GM23248 (cell line): ENCODE measurements around the gene DIP2C. TPM values are rescaled to one million over a fixed set of nuclear protein-coding genes. Genes with fewer than 3 reads are reported as not detected.

ENCODE experiments used
- DNase-seq: peaks from one replicate; pipeline ENCODE4 v3.0.0-alpha.2; 2015
- H2AFZ ChIP-seq: fragments of 200-600 bp; sonication (generic); 2 replicates; pipeline ENCODE4 v1.6.1; 2016; ENCODE audit warnings: antibody characterized with exemption
- H3F3A ChIP-seq: fragments of 200-600 bp; sonication (generic); 2 replicates; pipeline ENCODE4 v1.6.1; 2016; ENCODE audit warnings: mild to moderate bottlenecking, antibody characterized with exemption, mixed run types; ENCODE audit not compliant: insufficient read depth
- H3K27ac ChIP-seq: fragments of 200-600 bp; sonication (generic); 2 replicates; pipeline ENCODE4 v1.5.1; 2016; ENCODE audit warnings: mild to moderate bottlenecking
- H3K27me3 ChIP-seq: fragments of 200-600 bp; sonication (generic); replicated peaks from 2 replicates; pipeline ENCODE4 v1.6.1; 2016; ENCODE audit warnings: mild to moderate bottlenecking; ENCODE audit not compliant: insufficient read depth
- H3K36me3 ChIP-seq: fragments of 200-600 bp; sonication (generic); 2 replicates; pipeline ENCODE4 v1.6.1; 2016; ENCODE audit warnings: low read depth, mild to moderate bottlenecking
- H3K4me1 ChIP-seq: fragments of 200-600 bp; sonication (generic); 2 replicates; pipeline ENCODE4 v1.6.1; 2016; ENCODE audit warnings: mild to moderate bottlenecking; ENCODE audit not compliant: insufficient read depth
- H3K4me2 ChIP-seq: fragments of 200-600 bp; sonication (generic); one replicate; pipeline ENCODE4 v1.6.1; 2016; ENCODE audit warnings: mild to moderate bottlenecking; ENCODE audit not compliant: unreplicated experiment
- H3K4me3 ChIP-seq: fragments of 200-600 bp; sonication (generic); 2 replicates; pipeline ENCODE4 v1.5.1; 2016; ENCODE audit warnings: mild to moderate bottlenecking
- H3K79me2 ChIP-seq: fragments of 200-600 bp; sonication (generic); 2 replicates; pipeline ENCODE4 v1.6.1; 2016; ENCODE audit warnings: mild to moderate bottlenecking; ENCODE audit not compliant: insufficient read depth
- H3K9ac ChIP-seq: fragments of 200-600 bp; sonication (generic); 2 replicates; pipeline ENCODE4 v1.6.1; 2016; ENCODE audit warnings: mild to moderate bottlenecking
- H3K9me2 ChIP-seq: fragments of 200-600 bp; sonication (generic); 2 replicates; pipeline ENCODE4 v1.6.1; 2016; ENCODE audit warnings: mixed run types, mild to moderate bottlenecking, moderate library complexity; ENCODE audit not compliant: insufficient read depth
- H3K9me3 ChIP-seq: fragments of 200-600 bp; sonication (generic); one replicate; pipeline ENCODE4 v1.6.1; 2017; ENCODE audit warnings: low read depth
- H4K20me1 ChIP-seq: fragments of 200-600 bp; sonication (generic); 2 replicates; pipeline ENCODE4 v1.6.0; 2016; ENCODE audit not compliant: insufficient read depth
- EZH2 ChIP-seq: fragments of 200-600 bp; sonication (generic); IDR thresholded peaks from 2 replicates; pipeline ENCODE4 v1.6.1; 2018; ENCODE audit warnings: antibody characterized with exemption, mild to moderate bottlenecking; ENCODE audit not compliant: insufficient read depth, poor library complexity, severe bottlenecking
- EZH2phosphoT487 ChIP-seq: fragments of 200-600 bp; sonication (generic); IDR thresholded peaks from 2 replicates; pipeline ENCODE4 v1.6.1; 2018; ENCODE audit warnings: antibody characterized with exemption, moderate library complexity, mild to moderate bottlenecking, low read depth; ENCODE audit not compliant: insufficient read depth
- WGBS, 2 experiments: methylation state at CpG; one replicate each; pipeline ENCODE4 v1.1.6; 2015 to 2017; ENCODE audit warnings: low lambda C conversion rate in 2 of 2, low coverage in 1 of 2; ENCODE audit errors: missing lambda C conversion rate in 2 of 2; 5-methylcytosine and 5-hydroxymethylcytosine counted together
- in situ Hi-C: fragments of 300-500 bp; cut with MboI; formaldehyde crosslinking; loops from 2 replicates; pipeline ENCODE4 v1.15.0; 2020
- polyA plus RNA-seq: library from polyadenylated mRNA; unstranded; fragments of >200 nt; fragmentation: Nextera tagmentation; extraction: Ambion mirVana; gene quantifications from 2 replicates; pipeline ENCODE4 v1.2.1, GENCODE V29; 2016
- total RNA-seq: library from RNA; depleted of rRNA; stranded (reverse); fragments of >200 nt; shearing (Covaris generic); gene quantifications from 2 replicates; pipeline ENCODE4 v1.2.3, GENCODE V29; 2014

Gene DIP2C
- total and polyA plus RNA-seq, 2 experiments from 2014 or later = 12.0 to 13.1 TPM

DNA sequence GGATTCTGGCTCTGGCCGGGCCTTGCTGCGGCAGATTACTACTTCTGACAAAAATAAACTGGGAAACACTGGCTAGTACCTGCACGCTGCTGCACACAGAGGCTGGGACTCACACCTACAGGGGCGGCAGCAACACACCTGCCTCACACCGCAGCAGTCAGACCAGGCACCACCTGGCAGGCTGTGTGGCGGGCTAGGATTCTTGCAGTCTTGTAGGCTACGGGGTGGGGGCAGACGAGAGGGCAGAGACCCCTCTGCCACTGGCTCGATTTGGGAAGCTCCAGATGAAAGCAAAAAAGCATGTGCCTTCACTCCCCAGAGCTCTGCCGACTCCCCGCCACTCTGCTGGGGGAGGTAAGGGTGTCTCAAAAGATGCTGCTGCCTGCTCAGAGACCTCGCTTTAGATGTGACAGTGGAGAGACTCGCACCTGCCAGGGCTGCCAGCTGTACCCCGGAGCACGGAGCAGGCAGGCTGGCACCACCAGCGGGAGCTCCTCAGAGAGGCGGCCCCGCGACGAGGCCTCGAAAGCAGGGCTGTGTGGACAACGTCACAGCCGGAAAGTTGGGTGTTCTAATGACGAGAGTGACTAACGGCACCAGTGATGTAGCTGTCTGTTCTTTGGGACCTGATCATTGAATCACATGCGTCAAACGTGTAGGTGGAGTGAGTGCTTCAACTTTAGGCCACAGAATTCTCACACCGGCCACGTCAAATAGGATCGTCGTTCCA lies 303.7 kb downstream of the DIP2C start:
- Histone ChIP-seq H3F3A (no peaks in the 10 kb centered on the region), H2AFZ (no peak overlapping the region), H3K4me2 (no peak overlapping the region), H3K36me3 (no peaks in the 10 kb centered on the region; the same call in 1 of the 2 replicates), H3K27ac (no peak overlapping the region), H3K79me2 (no peaks in the 10 kb centered on the region), H3K9me3 (no peaks in the 10 kb centered on the region), H3K4me3 (no peak overlapping the region), H3K27me3 (no peaks in the 10 kb centered on the region), H3K9ac (no peak overlapping the region), H3K4me1 (no peaks in the 10 kb centered on the region), H4K20me1 (no peaks in the 10 kb centered on the region), H3K9me2 (no peaks in the 10 kb centered on the region)
- DNase-seq = no peak
- TF ChIP-seq EZH2 (no peak), EZH2phosphoT487 (no peak)
- in situ Hi-C loops = no loop called here
- 83 to 86% methylated on average over 31 of the region's 31 CpGs for WGBS, 2 experiments

DNA sequence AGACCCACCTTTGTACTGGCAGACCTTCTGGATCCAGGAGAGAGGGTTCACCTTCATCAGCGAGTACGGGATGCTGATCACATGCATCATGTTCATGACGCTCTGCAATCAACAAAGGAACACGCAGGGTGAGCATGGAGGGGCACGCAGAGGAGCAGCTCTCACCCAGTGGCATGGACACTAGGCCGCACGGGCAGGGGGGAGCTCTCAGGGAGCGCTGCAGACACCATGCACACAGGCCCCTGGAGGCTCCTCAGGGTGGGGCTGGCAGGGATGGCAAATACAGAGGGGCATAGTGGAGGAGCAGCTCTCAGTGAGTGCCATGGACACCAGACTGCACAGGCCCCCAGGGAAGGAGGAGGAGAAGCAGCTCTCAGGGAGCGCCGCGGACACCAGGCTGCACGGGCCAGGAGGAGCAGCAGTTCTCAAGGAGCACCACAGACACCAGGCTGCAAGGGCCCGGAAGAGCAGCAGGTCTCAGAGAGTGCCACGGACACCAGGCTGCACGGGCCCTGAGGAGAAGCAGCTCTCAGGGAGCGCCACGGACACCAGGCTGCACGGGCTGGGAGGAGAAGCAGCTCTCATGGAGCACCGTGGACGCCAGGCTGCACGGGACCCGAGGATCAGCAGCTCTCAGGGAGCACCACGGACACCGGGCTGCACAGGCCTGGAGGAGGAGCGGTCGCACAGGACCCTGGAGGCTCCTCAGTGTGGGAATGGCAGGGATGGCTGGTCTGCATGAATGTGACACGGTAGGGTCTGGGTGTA lies 304.7 kb downstream of the DIP2C start:
- Histone ChIP-seq H3K4me1 (no peaks in the 10 kb centered on the region), H3K4me3 (no peak overlapping the region), H3K79me2 (no peaks in the 10 kb centered on the region), H3K9me3 (no peaks in the 10 kb centered on the region), H4K20me1 (no peaks in the 10 kb centered on the region), H3F3A (no peaks in the 10 kb centered on the region), H3K9me2 (no peaks in the 10 kb centered on the region), H2AFZ (no peak overlapping the region), H3K9ac (no peak overlapping the region), H3K36me3 (no peaks in the 10 kb centered on the region; the same call in 1 of the 2 replicates), H3K27ac (no peak overlapping the region), H3K4me2 (no peak overlapping the region), H3K27me3 (no peaks in the 10 kb centered on the region)
- no peak for DNase-seq
- in situ Hi-C loops = no loop called here
- WGBS, 2 experiments = 93 to 97% methylated on average over 27 of the region's 27 CpGs
- TF ChIP-seq EZH2phosphoT487 = no peak
- TF ChIP-seq EZH2 = no peak

DNA sequence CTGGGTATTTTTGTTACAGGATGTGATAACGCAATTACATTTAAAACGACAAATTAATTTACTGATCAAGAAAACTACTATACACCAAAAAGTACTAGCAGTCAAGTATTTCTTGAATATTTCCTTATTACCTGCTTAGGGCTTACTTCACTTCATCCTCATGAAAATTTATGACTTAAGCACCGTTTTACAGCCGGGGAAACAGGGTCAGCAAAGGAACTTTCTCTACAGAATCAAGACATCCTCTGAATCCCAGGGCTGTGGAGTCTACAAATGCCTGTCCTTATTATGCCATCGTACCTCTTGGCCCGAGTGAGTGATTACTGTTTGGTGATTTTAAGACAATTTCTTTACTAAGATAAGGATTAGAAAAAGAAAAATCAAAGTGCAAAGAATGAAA lies 305.9 kb downstream of the DIP2C start:
- H3K36me3 ChIP-seq = no peaks in the 10 kb centered on the region; the same call in 1 of the 2 replicates
- no peaks in the 10 kb centered on the region for H3F3A ChIP-seq
- no peak for DNase-seq
- H3K4me2 ChIP-seq = no peak overlapping the region
- no peaks in the 10 kb centered on the region for H3K4me1 ChIP-seq
- no peaks in the 10 kb centered on the region for H3K27me3 ChIP-seq
- H4K20me1 ChIP-seq = no peaks in the 10 kb centered on the region
- TF ChIP-seq EZH2phosphoT487 = no peak
- no peak for TF ChIP-seq EZH2
- no peak overlapping the region for H3K27ac ChIP-seq
- no peak overlapping the region for H3K4me3 ChIP-seq
- no peaks in the 10 kb centered on the region for H3K9me3 ChIP-seq
- WGBS, 2 experiments = 71 to 72% methylated on average over 6 of the region's 6 CpGs
- no peaks in the 10 kb centered on the region for H3K9me2 ChIP-seq
- H3K9ac ChIP-seq = no peak overlapping the region
- H3K79me2 ChIP-seq = no peaks in the 10 kb centered on the region
- in situ Hi-C loops = no loop called here
- H2AFZ ChIP-seq = no peak overlapping the region

DNA sequence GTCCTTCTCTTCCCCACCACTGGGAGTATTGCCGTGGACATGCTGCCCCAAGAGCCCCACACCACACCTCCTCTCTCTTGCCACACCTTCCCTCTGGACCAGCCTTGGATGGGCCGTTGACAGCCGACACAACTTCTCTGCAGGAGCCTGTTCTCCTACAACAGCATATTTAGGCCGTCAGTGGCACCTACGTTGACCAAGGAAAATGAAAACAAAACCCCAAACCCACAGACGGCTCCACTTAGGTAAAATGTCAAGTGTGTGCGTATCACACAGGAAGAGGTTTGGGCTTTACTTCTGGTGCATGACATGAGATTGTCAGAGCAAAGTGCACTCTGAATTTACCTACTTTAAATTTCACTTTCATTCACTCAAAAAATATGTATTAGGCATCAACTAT lies 307.7 kb downstream of the DIP2C start:
- no peaks in the 10 kb centered on the region; the same call in 1 of the 2 replicates for H3K36me3 ChIP-seq
- no peak overlapping the region for H3K4me2 ChIP-seq
- H3K9me2 ChIP-seq = no peaks in the 10 kb centered on the region
- no peak for DNase-seq
- H3K79me2 ChIP-seq = no peaks in the 10 kb centered on the region
- no peaks in the 10 kb centered on the region for H3K9me3 ChIP-seq
- in situ Hi-C loops = no loop called here
- H3K4me1 ChIP-seq = no peaks in the 10 kb centered on the region
- 78 to 82% methylated on average over 7 of the region's 7 CpGs for WGBS, 2 experiments
- no peaks in the 10 kb centered on the region for H4K20me1 ChIP-seq
- H3K27me3 ChIP-seq = no peaks in the 10 kb centered on the region
- no peak overlapping the region for H2AFZ ChIP-seq
- H3K27ac ChIP-seq = no peak overlapping the region
- H3F3A ChIP-seq = no peaks in the 10 kb centered on the region
- no peak for TF ChIP-seq EZH2
- no peak for TF ChIP-seq EZH2phosphoT487
- no peak overlapping the region for H3K9ac ChIP-seq
- H3K4me3 ChIP-seq = no peak overlapping the region
